ENCODE data around the gene NIP7.

NIP7 gene

GRCh38 chr16:69321080-69321479, 18.5 kb upstream of the NIP7 start:
- peaks cover 71% of the 10 kb centered on the region for H3K79me2 ChIP-seq (ENCODE audit: control insufficient read depth, low read length)
- H3F3A ChIP-seq (ENCODE audit: control insufficient read depth, insufficient read depth) = 0 out of 2 replicates have a peak, but pooled peaks cover 2% of the 10 kb centered on the region
- no peaks in the 10 kb centered on the region for H3K9me2 ChIP-seq (replicated peaks; ENCODE audit: control insufficient read depth, low read length)
- H3K27ac ChIP-seq (ENCODE audit: low read depth, low read length) = no peak overlapping the region
- H3K4me2 ChIP-seq (ENCODE audit: low read length) = no peak overlapping the region
- no peaks in the 10 kb centered on the region for H3K9me3 ChIP-seq (ENCODE audit: control insufficient read depth, insufficient read depth, low read length)
- H3K27me3 ChIP-seq (ENCODE audit: control insufficient read depth, low read length) = no peaks in the 10 kb centered on the region
- TF ChIP-seq EZH2phosphoT487 (IDR thresholded peaks at IDR 0.05; ENCODE audit: borderline replicate concordance, low read length) (no peak), CTCF (IDR thresholded peaks at IDR 0.05; ENCODE audit: low read depth, low read length, poor library complexity, severe bottlenecking) (no peak)
- peaks cover 15% of the 10 kb centered on the region for H3K4me1 ChIP-seq (ENCODE audit: control insufficient read depth, low read length)
- peaks cover 17% of the 10 kb centered on the region; the same call in 1 of the 2 replicates for H4K20me1 ChIP-seq (ENCODE audit: control insufficient read depth, insufficient read depth, low read depth, low read length)
- peaks cover 92% of the 10 kb centered on the region for H3K36me3 ChIP-seq (ENCODE audit: control insufficient read depth, low read length)
- no peak overlapping the region for H3K4me3 ChIP-seq (ENCODE audit: low read length)

- Histone ChIP-seq H3F3A (ENCODE audit: control insufficient read depth, insufficient read depth) (peaks cover 3% of the 10 kb centered on the region; the same call in 1 of the 2 replicates), H3K9me3 (ENCODE audit: control insufficient read depth, insufficient read depth, low read length) (no peaks in the 10 kb centered on the region), H3K27ac (ENCODE audit: low read depth, low read length) (no peak overlapping the region), H3K9me2 (replicated peaks; ENCODE audit: control insufficient read depth, low read length) (no peaks in the 10 kb centered on the region), H4K20me1 (ENCODE audit: control insufficient read depth, insufficient read depth, low read depth, low read length) (peaks cover 23% of the 10 kb centered on the region; the same call in 1 of the 2 replicates), H3K27me3 (ENCODE audit: control insufficient read depth, low read length) (no peaks in the 10 kb centered on the region), H3K4me3 (ENCODE audit: low read length) (no peak overlapping the region), H3K79me2 (ENCODE audit: control insufficient read depth, low read length) (peaks cover 78% of the 10 kb centered on the region), H3K4me2 (ENCODE audit: low read length) (no peak overlapping the region), H3K4me1 (ENCODE audit: control insufficient read depth, low read length) (peaks cover 28% of the 10 kb centered on the region), H3K36me3 (ENCODE audit: control insufficient read depth, low read length) (peaks cover 93% of the 10 kb centered on the region)
- no peak for TF ChIP-seq EZH2phosphoT487 (IDR thresholded peaks at IDR 0.05; ENCODE audit: borderline replicate concordance, low read length)
- no peak for TF ChIP-seq CTCF (IDR thresholded peaks at IDR 0.05; ENCODE audit: low read depth, low read length, poor library complexity, severe bottlenecking)
Measured at GRCh38 chr16:69322343-69322742, 17.2 kb upstream of the NIP7 start.

GRCh38 chr16:69323415-69323814, 16.2 kb upstream of the NIP7 start:
- H3K9me2 ChIP-seq (replicated peaks; ENCODE audit: control insufficient read depth, low read length) = no peaks in the 10 kb centered on the region
- TF ChIP-seq CTCF (IDR thresholded peaks at IDR 0.05; ENCODE audit: low read depth, low read length, poor library complexity, severe bottlenecking) (no peak), EZH2phosphoT487 (IDR thresholded peaks at IDR 0.05; ENCODE audit: borderline replicate concordance, low read length) (no peak)
- peaks cover 10% of the 10 kb centered on the region for H3F3A ChIP-seq (ENCODE audit: control insufficient read depth, insufficient read depth)
- no peak overlapping the region for H3K4me3 ChIP-seq (ENCODE audit: low read length)
- H4K20me1 ChIP-seq (ENCODE audit: control insufficient read depth, insufficient read depth, low read depth, low read length) = peaks cover 25% of the 10 kb centered on the region; the same call in 1 of the 2 replicates
- H3K79me2 ChIP-seq (ENCODE audit: control insufficient read depth, low read length) = peaks cover 83% of the 10 kb centered on the region
- H3K27ac ChIP-seq (ENCODE audit: low read depth, low read length) = no peak overlapping the region
- H3K9me3 ChIP-seq (ENCODE audit: control insufficient read depth, insufficient read depth, low read length) = no peaks in the 10 kb centered on the region
- no peak overlapping the region for H3K4me2 ChIP-seq (ENCODE audit: low read length)
- H3K4me1 ChIP-seq (ENCODE audit: control insufficient read depth, low read length) = peaks cover 38% of the 10 kb centered on the region
- H3K36me3 ChIP-seq (ENCODE audit: control insufficient read depth, low read length) = peaks cover 98% of the 10 kb centered on the region
- H3K27me3 ChIP-seq (ENCODE audit: control insufficient read depth, low read length) = no peaks in the 10 kb centered on the region

All from DOHH2 (cell line).